Nephron (organoid): ENCODE data around the gene EMCN.

Experiments
- H3K27ac Mint-ChIP-seq, 3 experiments: 2 replicates each; pipeline ENCODE4 v1.8.0; 2020; ENCODE audit warnings: mixed read lengths in 3 of 3, mild to moderate bottlenecking in 2 of 3, moderate library complexity in 1 of 3
- H3K27me3 Mint-ChIP-seq: 2 replicates; pipeline ENCODE4 v1.8.0; 2021; ENCODE audit warnings: low read depth, mild to moderate bottlenecking, moderate library complexity, mixed read lengths
- H3K36me3 Mint-ChIP-seq: 2 replicates; pipeline ENCODE4 v1.8.0; 2020; ENCODE audit warnings: low read depth, mixed read lengths
- H3K4me1 Mint-ChIP-seq: 2 replicates; pipeline ENCODE4 v1.8.0; 2020; ENCODE audit warnings: mixed read lengths
- H3K4me3 Mint-ChIP-seq, 3 experiments: 2 replicates each; pipeline ENCODE4 v1.8.0; 2020; ENCODE audit warnings: mild to moderate bottlenecking in 3 of 3, mixed read lengths in 3 of 3, moderate library complexity in 2 of 3
- H3K9me3 Mint-ChIP-seq: 2 replicates; pipeline ENCODE4 v1.8.0; 2020; ENCODE audit warnings: mixed read lengths
- TF ChIP-seq, protein P1 (sequence below), 3 experiments: fragments of 200-600 bp; sonication (generic); IDR thresholded peaks; one replicate each; pipeline ENCODE4 v1.5.0; 2021; ENCODE audit warnings: antibody characterized with exemption in 3 of 3; ENCODE audit not compliant: unreplicated experiment in 3 of 3

EMCN gene

DNA sequence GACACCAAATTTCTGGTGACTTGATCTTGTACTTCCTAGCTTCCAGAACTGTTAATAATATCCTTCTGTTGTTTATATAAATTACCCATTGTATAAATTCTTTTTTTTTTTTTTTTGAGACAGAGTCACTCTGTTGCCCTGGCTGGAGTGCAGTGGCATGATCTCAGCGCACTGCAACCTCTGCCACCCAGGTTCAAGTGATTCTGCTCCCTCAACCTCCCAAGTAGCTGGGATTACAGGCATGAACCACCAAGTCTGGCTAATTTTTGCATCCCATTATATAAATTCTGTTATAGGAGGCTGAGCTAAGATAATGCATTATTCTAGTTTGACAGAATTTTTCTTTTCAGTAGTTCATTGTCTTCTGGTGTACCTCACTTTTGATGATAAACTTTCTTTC is 170.6 kb downstream of the EMCN start:
- peaks cover 4% of the 10 kb centered on the region for H3K9me3 Mint-ChIP-seq
- TF ChIP-seq, protein P1, sequence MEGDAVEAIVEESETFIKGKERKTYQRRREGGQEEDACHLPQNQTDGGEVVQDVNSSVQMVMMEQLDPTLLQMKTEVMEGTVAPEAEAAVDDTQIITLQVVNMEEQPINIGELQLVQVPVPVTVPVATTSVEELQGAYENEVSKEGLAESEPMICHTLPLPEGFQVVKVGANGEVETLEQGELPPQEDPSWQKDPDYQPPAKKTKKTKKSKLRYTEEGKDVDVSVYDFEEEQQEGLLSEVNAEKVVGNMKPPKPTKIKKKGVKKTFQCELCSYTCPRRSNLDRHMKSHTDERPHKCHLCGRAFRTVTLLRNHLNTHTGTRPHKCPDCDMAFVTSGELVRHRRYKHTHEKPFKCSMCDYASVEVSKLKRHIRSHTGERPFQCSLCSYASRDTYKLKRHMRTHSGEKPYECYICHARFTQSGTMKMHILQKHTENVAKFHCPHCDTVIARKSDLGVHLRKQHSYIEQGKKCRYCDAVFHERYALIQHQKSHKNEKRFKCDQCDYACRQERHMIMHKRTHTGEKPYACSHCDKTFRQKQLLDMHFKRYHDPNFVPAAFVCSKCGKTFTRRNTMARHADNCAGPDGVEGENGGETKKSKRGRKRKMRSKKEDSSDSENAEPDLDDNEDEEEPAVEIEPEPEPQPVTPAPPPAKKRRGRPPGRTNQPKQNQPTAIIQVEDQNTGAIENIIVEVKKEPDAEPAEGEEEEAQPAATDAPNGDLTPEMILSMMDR (IDR thresholded peaks at IDR 0.05; ENCODE audit: unreplicated experiment in 3 of 3): no peak
- no peak overlapping the region for H3K4me3 Mint-ChIP-seq
- no peak overlapping the region for H3K27ac Mint-ChIP-seq
- no peaks in the 10 kb centered on the region for H3K27me3 Mint-ChIP-seq
- no peaks in the 10 kb centered on the region for H3K4me1 Mint-ChIP-seq
- H3K36me3 Mint-ChIP-seq: no peaks in the 10 kb centered on the region

DNA sequence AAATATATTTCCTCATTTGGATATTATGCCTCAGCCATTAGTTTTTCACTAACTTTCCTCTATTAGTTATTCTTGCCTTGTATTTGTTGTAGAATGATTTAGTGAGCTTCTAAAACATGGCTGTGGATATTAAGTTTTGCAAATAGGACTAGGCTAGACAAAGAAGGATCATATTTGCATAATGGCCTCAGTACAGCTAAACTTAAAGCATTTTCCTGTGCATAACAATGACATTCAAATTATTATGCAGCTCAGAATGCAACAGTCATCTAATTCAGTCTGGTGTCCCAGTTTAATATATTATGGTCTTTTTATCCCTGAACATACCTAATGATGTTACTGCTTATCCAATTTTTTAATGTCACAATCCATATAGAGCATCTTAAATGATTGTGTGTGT is 172.2 kb downstream of the EMCN start:
- H3K27ac Mint-ChIP-seq: no peak overlapping the region
- H3K27me3 Mint-ChIP-seq: no peaks in the 10 kb centered on the region
- TF ChIP-seq, protein P1 (IDR thresholded peaks at IDR 0.05; ENCODE audit: unreplicated experiment in 3 of 3): no peak
- H3K9me3 Mint-ChIP-seq: peaks cover 3% of the 10 kb centered on the region
- H3K4me1 Mint-ChIP-seq: no peaks in the 10 kb centered on the region
- H3K4me3 Mint-ChIP-seq: no peak overlapping the region
- H3K36me3 Mint-ChIP-seq: no peaks in the 10 kb centered on the region
